HepG2 (cell line): Measurements from ENCODE around the gene RRAD. TPM values are rescaled to one million over a fixed set of nuclear protein-coding genes. Genes with fewer than 3 reads are reported as not detected.
A peak's percentile ranks its signal among the peaks of the same experiment; 100 is the strongest.

ENCODE experiments used
- ATAC-seq: fragments of 200-7000 bp; cut with Tn5 transposase; 3 replicates; pipeline ENCODE4 v1.9.1; 2020; ENCODE audit warnings: mild to moderate bottlenecking, moderate library complexity
- BruUV-seq: library from RNA; stranded (reverse); fragments of 400-500 nt; replicated peaks from 2 replicates; lab custom pipeline; 2021; lab: Mats Ljungman, UMichigan
- CTCF ChIA-PET: fragments of 300-600 bp; formaldehyde crosslinking; extraction: SDS; loops from one replicate; lab custom pipeline; 2021; ENCODE audit warnings: low total read pairs, inconsistent platforms, low intra/inter-chr PET ratio; lab: Yijun Ruan, JAX
- POLR2A ChIA-PET: fragments of 350-600 bp; sonication (Branson Sonifier 250); formaldehyde crosslinking; loops from one replicate; lab custom pipeline; 2020; ENCODE audit warnings: antibody characterized with exemption, inconsistent platforms; lab: Yijun Ruan, JAX
- DNase-seq: peaks from one replicate; pipeline ENCODE4 v3.0.0-alpha.2; 2015; ENCODE audit warnings: low spot score
- FAIRE-seq: peaks from 3 replicates; lab custom pipeline; 2011; peaks lifted over from hg19 to GRCh38; lab: Jason Lieb, UNC
- H2AFZ ChIP-seq: one replicate; pipeline ENCODE4 v1.6.1; 2011; ENCODE audit warnings: low read length, inconsistent platforms
- H3K27ac ChIP-seq: fragments of 300-600 bp; 3 replicates; pipeline ENCODE4 v1.8.0; 2011; ENCODE audit warnings: mixed run types, mild to moderate bottlenecking, mixed read lengths, low read length, inconsistent platforms; ENCODE audit not compliant: insufficient read depth; ENCODE audit errors: extremely low read length
- H3K27me3 ChIP-seq, 2 experiments: fragments of 200-600 bp in 1 of 2; 2 replicates in 1 of 2; 3 replicates in 1 of 2; pipeline versions ENCODE4 v1.6.0 to v1.8.0; 2011; ENCODE audit warnings: low read length in 2 of 2, mild to moderate bottlenecking in 2 of 2, moderate library complexity in 2 of 2, inconsistent platforms in 1 of 2; ENCODE audit not compliant: insufficient read depth in 2 of 2, control insufficient read depth in 1 of 2
- H3K36me3 ChIP-seq, 2 experiments: fragments of 200-600 bp in 1 of 2; replicated peaks in 1 of 2; 2 replicates in 1 of 2; 3 replicates in 1 of 2; pipeline versions ENCODE4 v1.5.1 to v1.8.0; 2011; ENCODE audit warnings: low read length in 2 of 2, inconsistent platforms in 1 of 2; ENCODE audit not compliant: insufficient read depth in 2 of 2, control insufficient read depth in 1 of 2
- H3K4me1 ChIP-seq: 2 replicates; pipeline ENCODE4 v1.5.1; 2012; ENCODE audit warnings: low read length, inconsistent platforms; ENCODE audit not compliant: insufficient read depth
- H3K4me2 ChIP-seq: 2 replicates; pipeline ENCODE4 v1.6.0; 2011; ENCODE audit warnings: low read depth, low read length, inconsistent platforms
- H3K4me3 ChIP-seq, 3 experiments: fragments of 200-600 bp in 1 of 3; sonication (generic), shearing (Covaris generic) in 1 of 3; replicated peaks in 1 of 3; 2 replicates each; pipeline ENCODE4 v1.5.1; 2011 to 2016; ENCODE audit warnings: low read length in 3 of 3, inconsistent platforms in 2 of 3, low read depth in 2 of 3, mild to moderate bottlenecking in 2 of 3, control low read depth in 1 of 3, mixed read lengths in 1 of 3; ENCODE audit not compliant: insufficient read depth in 1 of 3
- H3K79me2 ChIP-seq: one replicate; pipeline ENCODE4 v1.6.1; 2011; ENCODE audit warnings: low read length, inconsistent platforms; ENCODE audit not compliant: insufficient read depth
- H3K9ac ChIP-seq: 2 replicates; pipeline ENCODE4 v1.6.0; 2011; ENCODE audit warnings: mild to moderate bottlenecking, low read depth, low read length, inconsistent platforms; ENCODE audit not compliant: insufficient read depth
- H3K9me3 ChIP-seq: 2 replicates; pipeline ENCODE4 v1.5.1; 2012; ENCODE audit warnings: mild to moderate bottlenecking, low read length
- H4K20me1 ChIP-seq: 2 replicates; pipeline ENCODE4 v1.6.0; 2011; ENCODE audit warnings: inconsistent platforms, mild to moderate bottlenecking, low read length, moderate library complexity; ENCODE audit not compliant: insufficient read depth
- DNMT3B ChIP-seq: conservative IDR thresholded peaks from 2 replicates; pipeline ENCODE4 v1.6.1; 2016; ENCODE audit warnings: missing biosample characterization, control low read depth
- IRF2 ChIP-seq: IDR thresholded peaks from 2 replicates; pipeline ENCODE4 v1.6.1; 2018; ENCODE audit warnings: missing genetic modification reagents, missing compliant biosample characterization
- KDM1A ChIP-seq: IDR thresholded peaks from 2 replicates; pipeline ENCODE4 v1.6.1; 2016; ENCODE audit warnings: missing compliant biosample characterization
- KMT2A ChIP-seq: sonication (generic); formaldehyde crosslinking; IDR thresholded peaks from 2 replicates; pipeline ENCODE4 v1.4.0; 2020; ENCODE audit warnings: missing genetic modification reagents
- ZBTB25 ChIP-seq: IDR thresholded peaks from 2 replicates; pipeline ENCODE4 v1.6.1; 2018; ENCODE audit warnings: missing genetic modification reagents
- ZMYM3 ChIP-seq: sonication (generic); formaldehyde crosslinking; IDR thresholded peaks from 2 replicates; pipeline ENCODE4 v1.5.1; 2020; ENCODE audit warnings: mild to moderate bottlenecking, missing genetic modification reagents
- ZNF629 ChIP-seq: sonication (generic); formaldehyde crosslinking; conservative IDR thresholded peaks from 2 replicates; pipeline ENCODE4 v1.5.0; 2020; ENCODE audit warnings: missing genetic modification reagents
- WGBS: methylation state at CpG from one replicate; pipeline ENCODE4 v1.1.6; 2017; ENCODE audit warnings: low lambda C conversion rate; 5-methylcytosine and 5-hydroxymethylcytosine counted together
- in situ Hi-C: cut with HindIII; loops from 2 replicates; pipeline ENCODE4 v1.10.0; 2017; ENCODE audit warnings: low pct_unique_long_range_greater_than_20kb; ENCODE audit not compliant: extremely low pct_ligation_motif_present
- intact Hi-C: fragments of 100-400 bp; cut with micrococcal nuclease; formaldehyde crosslinking; loops from one replicate; pipeline ENCODE4 v1.10.0; 2022; ENCODE audit not compliant: unreplicated experiment
- polyA plus RNA-seq, 8 experiments: library from polyadenylated mRNA; depleted of rRNA in 3 of 8; stranded (reverse) in 7 of 8; unstranded in 1 of 8; fragments of >200 nt; fragmentation: Illumina TruSeq in 4 of 8; extraction: Trizol in 4 of 8; gene quantifications; 2 replicates each; pipeline versions ENCODE4 v1.2.1 to v1.2.3, GENCODE V29; 2011 to 2016; ENCODE audit warnings: low read depth in 4 of 8, missing spikeins in 1 of 8, mixed read lengths in 1 of 8; ENCODE audit not compliant: insufficient read depth in 1 of 8
- total RNA-seq, 5 experiments: library from RNA; depleted of rRNA; stranded (reverse); fragments of >200 nt; fragmentation: Illumina TruSeq; extraction: Trizol; gene quantifications; 2 replicates each; pipeline ENCODE4 v1.2.3, GENCODE V29; 2016; ENCODE audit warnings: low read depth in 1 of 5
- TF ChIP-seq, protein P1 (sequence below): IDR thresholded peaks from 2 replicates; pipeline ENCODE4 v1.6.1; 2012; ENCODE audit warnings: inconsistent platforms
- TF ChIP-seq, protein P2 (sequence below): sonication (generic); formaldehyde crosslinking; IDR thresholded peaks from 2 replicates; pipeline ENCODE4 v1.5.0; 2020; ENCODE audit warnings: missing genetic modification reagents, mild to moderate bottlenecking, borderline replicate concordance

The RRAD gene
- total and polyA plus RNA-seq, 2 of the 13 experiments (the other 11 are each of a cell fraction or from before 2014, with no cell fraction given) = 0.80 to 1.1 TPM

GRCh38 chr16:66908762-66909559 lies 16.4 kb downstream of the RRAD start:
- no peaks in the 10 kb centered on the region; a peak in 1 of 5 replicates for H3K27me3 ChIP-seq
- no peak overlapping the region for H3K4me2 ChIP-seq
- H4K20me1 ChIP-seq = no peaks in the 10 kb centered on the region
- no peaks in the 10 kb centered on the region for H3K9me3 ChIP-seq
- no peak overlapping the region for H3K4me3 ChIP-seq
- WGBS = 90% methylated on average over 11 of the region's 14 CpGs
- H3K36me3 ChIP-seq = no peaks in the 10 kb centered on the region
- H3K9ac ChIP-seq = no peak overlapping the region
- peaks cover 56% of the 10 kb centered on the region for H3K4me1 ChIP-seq
- TF ChIP-seq KDM1A (CRISPR knock-in tag) (peak; percentile 23; the same call in 1 of the 2 replicates), ZNF629 (CRISPR knock-in tag) (peak; percentile 91), KMT2A (CRISPR knock-in tag) (no peak), ZMYM3 (CRISPR knock-in tag) (0 out of 2 replicates have a peak, but pooled peaks have one; percentile 55), IRF2 (CRISPR knock-in tag) (no peak), DNMT3B (no peak)
- TF ChIP-seq, protein P1, sequence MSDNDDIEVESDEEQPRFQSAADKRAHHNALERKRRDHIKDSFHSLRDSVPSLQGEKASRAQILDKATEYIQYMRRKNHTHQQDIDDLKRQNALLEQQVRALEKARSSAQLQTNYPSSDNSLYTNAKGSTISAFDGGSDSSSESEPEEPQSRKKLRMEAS = no peak
- ATAC-seq = no peak
- ChIA-PET POLR2A (interaction anchor here (1.4 to 2.2 kb wide), 6 partner anchors 8 to 29 kb away, joined by 3 to 15 read pairs (median 5); partner anchors contain the start of genes CDH16 and PDP2), CTCF (interaction anchor here (1.7 kb wide), 1 partner anchor 14 kb away, joined by 10 read pairs; no protein-coding TSS in a partner anchor)
- no peak for DNase-seq
- BruUV-seq = no TSS peak
- in situ Hi-C loops = no loop called here
- no peaks in the 10 kb centered on the region for H3K79me2 ChIP-seq
- no peak for FAIRE-seq
- no peak overlapping the region for H3K27ac ChIP-seq
- intact Hi-C loops = no loop called here
- H2AFZ ChIP-seq = no peak overlapping the region

DNA sequence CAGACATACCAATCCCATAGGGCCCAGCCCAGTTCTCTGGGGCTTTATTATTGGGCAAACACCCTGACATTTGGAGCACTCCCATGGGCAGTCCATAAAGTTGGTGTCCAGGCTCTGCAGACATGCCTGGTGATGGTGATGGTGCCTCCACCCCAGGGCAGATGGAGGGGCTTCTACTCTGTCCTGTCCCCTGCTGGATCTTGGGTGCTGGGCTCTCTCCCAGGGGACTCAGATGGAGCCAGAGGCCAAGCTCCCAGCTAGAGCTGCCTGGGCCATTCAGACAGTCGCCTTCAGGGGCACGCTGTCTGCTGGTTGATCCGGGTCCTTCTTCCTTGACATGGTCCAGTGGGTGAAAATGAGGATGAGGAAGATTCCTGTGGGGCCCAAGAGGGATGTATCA lies 17.2 kb downstream of the RRAD start:
- no peak for ATAC-seq
- H3K9ac ChIP-seq = no peak overlapping the region
- CTCF ChIA-PET = no interaction called here
- no peaks in the 10 kb centered on the region; a peak in 1 of 5 replicates for H3K27me3 ChIP-seq
- H3K4me1 ChIP-seq = peaks cover 64% of the 10 kb centered on the region
- H3K27ac ChIP-seq = no peak overlapping the region
- in situ Hi-C loops = no loop called here
- TF ChIP-seq ZBTB25 (CRISPR knock-in tag) = no peak
- TF ChIP-seq, protein P2, sequence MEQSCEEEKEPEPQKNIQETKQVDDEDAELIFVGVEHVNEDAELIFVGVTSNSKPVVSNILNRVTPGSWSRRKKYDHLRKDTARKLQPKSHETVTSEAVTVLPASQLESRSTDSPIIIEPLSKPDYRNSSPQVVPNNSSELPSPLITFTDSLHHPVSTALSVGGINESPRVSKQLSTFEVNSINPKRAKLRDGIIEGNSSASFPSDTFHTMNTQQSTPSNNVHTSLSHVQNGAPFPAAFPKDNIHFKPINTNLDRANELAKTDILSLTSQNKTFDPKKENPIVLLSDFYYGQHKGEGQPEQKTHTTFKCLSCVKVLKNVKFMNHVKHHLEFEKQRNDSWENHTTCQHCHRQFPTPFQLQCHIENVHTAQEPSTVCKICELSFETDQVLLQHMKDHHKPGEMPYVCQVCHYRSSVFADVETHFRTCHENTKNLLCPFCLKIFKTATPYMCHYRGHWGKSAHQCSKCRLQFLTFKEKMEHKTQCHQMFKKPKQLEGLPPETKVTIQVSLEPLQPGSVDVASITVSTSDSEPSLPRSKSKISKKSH (CRISPR knock-in tag) = 0 out of 2 replicates have a peak, but pooled peaks have one; percentile 40
- TF ChIP-seq, all 625 proteins: peak for 1
- BruUV-seq = no TSS peak
- WGBS = 83% methylated on average over 3 of the region's 3 CpGs
- FAIRE-seq (no peak), DNase-seq (no peak)
- Histone ChIP-seq H3K4me2 (no peak overlapping the region), H3K36me3 (no peaks in the 10 kb centered on the region), H2AFZ (no peak overlapping the region), H3K79me2 (no peaks in the 10 kb centered on the region), H4K20me1 (no peaks in the 10 kb centered on the region), H3K9me3 (no peaks in the 10 kb centered on the region), H3K4me3 (no peak overlapping the region)
- POLR2A ChIA-PET = no interaction called here
- intact Hi-C loops = no loop called here
